HEK293 (cell line): ENCODE measurements around the gene FGF8.

ENCODE experiments used
- CTCF ChIA-PET: fragments of 350-600 bp; formaldehyde crosslinking; extraction: SDS; loops from one replicate; lab custom pipeline; 2021; ENCODE audit warnings: antibody characterized with exemption; lab: Yijun Ruan, JAX
- POLR2A ChIA-PET: fragments of 300-600 bp; formaldehyde crosslinking; extraction: SDS; loops from one replicate; lab custom pipeline; 2020; ENCODE audit warnings: antibody characterized with exemption, inconsistent platforms; lab: Yijun Ruan, JAX
- H3K27ac ChIP-seq: fragments of 200-500 bp; sonication (Bioruptor generic); 2 replicates; pipeline ENCODE4 v1.5.1; 2014; ENCODE audit warnings: low read depth, low read length, control low read depth, inconsistent platforms; ENCODE audit errors: extremely low read depth
- H3K36me3 ChIP-seq, 2 experiments: fragments of 200-500 bp in 1 of 2; sonication (Bioruptor generic) in 1 of 2; 1 replicate in 1 of 2; 2 replicates in 1 of 2; pipeline ENCODE4 v1.5.1; 2014 to 2017; ENCODE audit warnings: inconsistent platforms in 2 of 2, low read length in 2 of 2; ENCODE audit not compliant: control insufficient read depth in 2 of 2, insufficient read depth in 1 of 2
- H3K4me1 ChIP-seq: fragments of 200-500 bp; sonication (Bioruptor generic); 2 replicates; pipeline ENCODE4 v1.5.1; 2014; ENCODE audit warnings: mild to moderate bottlenecking, low read length, inconsistent platforms; ENCODE audit not compliant: control insufficient read depth, insufficient read depth
- H3K4me3 ChIP-seq: 2 replicates; pipeline ENCODE4 v1.5.1; 2011; ENCODE audit warnings: low read depth, mild to moderate bottlenecking, control low read depth, low read length, moderate library complexity
- H3K9me3 ChIP-seq: fragments of 200-500 bp; sonication (Bioruptor generic); 2 replicates; pipeline ENCODE4 v1.5.1; 2014; ENCODE audit warnings: low read depth, low read length, inconsistent platforms; ENCODE audit not compliant: control insufficient read depth, insufficient read depth
- BCL11A ChIP-seq: fragments of 450-650 bp; formaldehyde crosslinking; IDR thresholded peaks from 2 replicates; pipeline ENCODE4 v1.5.1; 2016; ENCODE audit warnings: low read depth, missing biosample characterization, missing genetic modification characterization
- BCL6B ChIP-seq: fragments of 450-650 bp; formaldehyde crosslinking; IDR thresholded peaks from 2 replicates; pipeline ENCODE4 v1.5.1; 2017; ENCODE audit warnings: missing biosample characterization, missing genetic modification characterization
- FEZF1 ChIP-seq: fragments of 450-650 bp; formaldehyde crosslinking; IDR thresholded peaks from 2 replicates; pipeline ENCODE4 v1.5.1; 2016; ENCODE audit warnings: missing biosample characterization, missing genetic modification characterization
- OVOL3 ChIP-seq: fragments of 450-650 bp; formaldehyde crosslinking; IDR thresholded peaks from 2 replicates; pipeline ENCODE4 v1.5.1; 2016; ENCODE audit warnings: missing biosample characterization, missing genetic modification characterization
- PRDM2 ChIP-seq: fragments of 450-650 bp; formaldehyde crosslinking; IDR thresholded peaks from 2 replicates; pipeline ENCODE4 v1.5.1; 2016; ENCODE audit warnings: missing biosample characterization, missing genetic modification characterization, borderline replicate concordance
- SP3 ChIP-seq: fragments of 450-650 bp; formaldehyde crosslinking; IDR thresholded peaks from 2 replicates; pipeline ENCODE4 v1.5.1; 2016; ENCODE audit warnings: missing biosample characterization, missing genetic modification characterization
- ZBTB7A ChIP-seq: fragments of 450-650 bp; formaldehyde crosslinking; IDR thresholded peaks from 2 replicates; pipeline ENCODE4 v1.5.1; 2016; ENCODE audit warnings: low read depth, missing biosample characterization, missing genetic modification characterization
- ZFP69B ChIP-seq: fragments of 450-650 bp; formaldehyde crosslinking; IDR thresholded peaks from 2 replicates; pipeline ENCODE4 v1.5.1; 2016; ENCODE audit warnings: missing biosample characterization, missing genetic modification characterization
- ZNF146 ChIP-seq: fragments of 450-650 bp; formaldehyde crosslinking; IDR thresholded peaks from 2 replicates; pipeline ENCODE4 v1.5.1; 2016; ENCODE audit warnings: missing biosample characterization, missing genetic modification characterization
- ZNF174 ChIP-seq: fragments of 450-650 bp; formaldehyde crosslinking; IDR thresholded peaks from 2 replicates; pipeline ENCODE4 v1.5.0; 2017; ENCODE audit warnings: missing biosample characterization, mild to moderate bottlenecking, missing genetic modification characterization
- ZNF18 ChIP-seq: fragments of 450-650 bp; formaldehyde crosslinking; IDR thresholded peaks from 2 replicates; pipeline ENCODE4 v1.5.1; 2016; ENCODE audit warnings: missing biosample characterization, missing genetic modification characterization
- ZNF23 ChIP-seq: fragments of 450-650 bp; formaldehyde crosslinking; IDR thresholded peaks from 2 replicates; pipeline ENCODE4 v1.5.1; 2016; ENCODE audit warnings: missing biosample characterization, missing genetic modification characterization, borderline replicate concordance
- ZNF266 ChIP-seq: fragments of 450-650 bp; formaldehyde crosslinking; IDR thresholded peaks from 2 replicates; pipeline ENCODE4 v1.5.1; 2016; ENCODE audit warnings: missing biosample characterization, missing genetic modification characterization, low read depth
- ZNF274 ChIP-seq, 2 experiments: fragments of 200-500 bp in 1 of 2; fragments of 450-650 bp in 1 of 2; sonication (Bioruptor generic) in 1 of 2; formaldehyde crosslinking in 1 of 2; IDR thresholded peaks; 2 replicates each; pipeline versions ENCODE4 v1.5.1 to v1.6.1; 2014 to 2016; ENCODE audit warnings: borderline replicate concordance in 1 of 2, inconsistent platforms in 1 of 2, low read length in 1 of 2, missing biosample characterization in 1 of 2, missing genetic modification characterization in 1 of 2
- ZNF37A ChIP-seq: fragments of 450-650 bp; IDR thresholded peaks from 2 replicates; pipeline ENCODE4 v1.5.1; 2018; ENCODE audit warnings: missing biosample characterization, missing genetic modification characterization
- ZNF48 ChIP-seq: fragments of 450-650 bp; formaldehyde crosslinking; IDR thresholded peaks from 2 replicates; pipeline ENCODE4 v1.5.1; 2016; ENCODE audit warnings: missing biosample characterization, missing genetic modification characterization
- ZNF529 ChIP-seq: fragments of 450-650 bp; formaldehyde crosslinking; IDR thresholded peaks from 2 replicates; pipeline ENCODE4 v1.5.1; 2017; ENCODE audit warnings: missing genetic modification characterization, missing biosample characterization; ENCODE audit not compliant: insufficient replicate concordance
- ZNF660 ChIP-seq: fragments of 450-650 bp; IDR thresholded peaks from 2 replicates; pipeline ENCODE4 v1.5.1; 2018; ENCODE audit warnings: missing biosample characterization, mild to moderate bottlenecking, missing genetic modification characterization
- TF ChIP-seq, protein P1 (sequence below): fragments of 450-650 bp; formaldehyde crosslinking; IDR thresholded peaks from 2 replicates; pipeline ENCODE4 v1.5.1; 2016; ENCODE audit warnings: missing biosample characterization, missing genetic modification characterization

The FGF8 gene

DNA sequence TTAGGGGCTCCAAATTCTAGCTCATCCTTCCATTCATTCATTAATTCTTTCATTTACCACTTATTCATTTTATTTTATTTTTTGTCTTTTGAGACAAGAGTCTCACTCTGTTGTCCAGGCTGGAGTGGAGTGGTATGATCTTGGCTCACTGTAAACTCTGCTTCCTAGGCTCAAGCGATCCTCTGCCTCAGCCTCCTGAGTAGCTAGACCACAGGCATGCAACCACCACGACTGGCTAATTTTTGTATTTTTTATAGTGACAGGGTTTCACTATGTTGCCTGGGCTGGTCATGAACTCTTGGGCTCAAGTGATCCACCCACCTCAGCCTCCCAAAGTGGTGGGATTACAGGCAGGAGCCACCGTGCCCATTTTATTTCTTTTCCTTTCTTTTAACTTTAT, 31.6 kb downstream of the FGF8 start:
- H3K9me3 ChIP-seq: no peaks in the 10 kb centered on the region
- ChIA-PET POLR2A (no interaction called here), CTCF (interaction anchor here (0.6 to 0.8 kb wide), 2 partner anchors 54 to 142 kb away, joined by 3 read pairs; no protein-coding TSS in a partner anchor)
- no peak overlapping the region for H3K4me3 ChIP-seq
- TF ChIP-seq ZNF18 (tag by site-specific recombination): no peak
- no peak for TF ChIP-seq ZNF529 (tag by site-specific recombination)
- TF ChIP-seq ZNF660: no peak
- TF ChIP-seq, all 188 proteins: peak for 0
- Histone ChIP-seq H3K36me3 (no peaks in the 10 kb centered on the region), H3K27ac (no peak overlapping the region), H3K4me1 (no peaks in the 10 kb centered on the region; the same call in 1 of the 2 replicates)

- Histone ChIP-seq H3K9me3 (no peaks in the 10 kb centered on the region), H3K4me1 (no peaks in the 10 kb centered on the region; the same call in 1 of the 2 replicates), H3K36me3 (no peaks in the 10 kb centered on the region), H3K27ac (no peak overlapping the region), H3K4me3 (no peak overlapping the region)
- ChIA-PET CTCF (no interaction called here), POLR2A (no interaction called here)
- TF ChIP-seq SP3 (tag by site-specific recombination) (no peak), ZNF174 (tag by site-specific recombination) (no peak), ZFP69B (tag by site-specific recombination) (no peak), ZNF23 (no peak), ZNF146 (peak; percentile 80), ZBTB7A (no peak)
- TF ChIP-seq, protein P1, sequence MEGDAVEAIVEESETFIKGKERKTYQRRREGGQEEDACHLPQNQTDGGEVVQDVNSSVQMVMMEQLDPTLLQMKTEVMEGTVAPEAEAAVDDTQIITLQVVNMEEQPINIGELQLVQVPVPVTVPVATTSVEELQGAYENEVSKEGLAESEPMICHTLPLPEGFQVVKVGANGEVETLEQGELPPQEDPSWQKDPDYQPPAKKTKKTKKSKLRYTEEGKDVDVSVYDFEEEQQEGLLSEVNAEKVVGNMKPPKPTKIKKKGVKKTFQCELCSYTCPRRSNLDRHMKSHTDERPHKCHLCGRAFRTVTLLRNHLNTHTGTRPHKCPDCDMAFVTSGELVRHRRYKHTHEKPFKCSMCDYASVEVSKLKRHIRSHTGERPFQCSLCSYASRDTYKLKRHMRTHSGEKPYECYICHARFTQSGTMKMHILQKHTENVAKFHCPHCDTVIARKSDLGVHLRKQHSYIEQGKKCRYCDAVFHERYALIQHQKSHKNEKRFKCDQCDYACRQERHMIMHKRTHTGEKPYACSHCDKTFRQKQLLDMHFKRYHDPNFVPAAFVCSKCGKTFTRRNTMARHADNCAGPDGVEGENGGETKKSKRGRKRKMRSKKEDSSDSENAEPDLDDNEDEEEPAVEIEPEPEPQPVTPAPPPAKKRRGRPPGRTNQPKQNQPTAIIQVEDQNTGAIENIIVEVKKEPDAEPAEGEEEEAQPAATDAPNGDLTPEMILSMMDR (tag by site-specific recombination): no peak
Observed at GRCh38 chr10:101741938-101742337, 34.0 kb downstream of the FGF8 start.

GRCh38 chr10:101736666-101737065, 39.2 kb downstream of the FGF8 start:
- no peaks in the 10 kb centered on the region for H3K4me1 ChIP-seq
- no peaks in the 10 kb centered on the region for H3K9me3 ChIP-seq
- no peak overlapping the region for H3K4me3 ChIP-seq
- H3K36me3 ChIP-seq: no peaks in the 10 kb centered on the region
- TF ChIP-seq OVOL3 (tag by site-specific recombination): no peak
- no peak for TF ChIP-seq ZNF48
- no peak for TF ChIP-seq ZNF37A (tag by site-specific recombination)
- TF ChIP-seq PRDM2 (tag by site-specific recombination): no peak
- no peak for TF ChIP-seq BCL11A
- TF ChIP-seq BCL6B (tag by site-specific recombination): no peak
- TF ChIP-seq ZNF266 (tag by site-specific recombination): no peak
- TF ChIP-seq FEZF1 (tag by site-specific recombination): no peak
- no peak for TF ChIP-seq ZNF274 (IDR thresholded peaks at IDR 0.05; ENCODE audit: low read length)
- no peak for TF ChIP-seq ZNF274 (tag by site-specific recombination; IDR thresholded peaks at IDR 0.05; ENCODE audit: borderline replicate concordance)
- H3K27ac ChIP-seq: no peak overlapping the region
- ChIA-PET POLR2A (no interaction called here), CTCF (interaction anchor here (1.2 to 1.3 kb wide), 2 partner anchors 8 to 24 kb away, joined by 3 to 4 read pairs; no protein-coding TSS in a partner anchor)
